WTC11 (cell line): ENCODE measurements around the gene BLM. TPM values are rescaled to one million over a fixed set of nuclear protein-coding genes. Genes with fewer than 3 reads are reported as not detected.

Experiments
- ATAC-seq: fragments of 200-7000 bp; cut with Tn5 transposase; 2 replicates; pipeline ENCODE4 v1.10.0; 2021; ENCODE audit warnings: mild to moderate bottlenecking, moderate library complexity
- CTCF ChIA-PET: fragments of 300-600 bp; sonication (Branson Sonifier 250); formaldehyde crosslinking; loops from one replicate; lab custom pipeline; 2021; ENCODE audit warnings: antibody characterized with exemption; lab: Charles Lee
- POLR2A ChIA-PET: fragments of 350-600 bp; sonication (Branson Sonifier 250); formaldehyde crosslinking; loops from one replicate; lab custom pipeline; 2021; ENCODE audit warnings: antibody characterized with exemption; lab: Charles Lee
- DNase-seq: peaks from one replicate; pipeline ENCODE4 v3.0.0; 2021; ENCODE audit warnings: low spot score
- H3K27ac Mint-ChIP-seq: 2 replicates; pipeline ENCODE4 v1.8.0; 2021; ENCODE audit warnings: mixed read lengths
- H3K27me3 Mint-ChIP-seq: 2 replicates; pipeline ENCODE4 v1.8.0; 2021; ENCODE audit warnings: low read depth, mild to moderate bottlenecking, moderate library complexity, mixed read lengths
- H3K36me3 Mint-ChIP-seq: 2 replicates; pipeline ENCODE4 v1.8.0; 2021; ENCODE audit warnings: mixed read lengths
- H3K4me1 Mint-ChIP-seq: 2 replicates; pipeline ENCODE4 v1.8.0; 2022; ENCODE audit warnings: mixed read lengths
- H3K4me3 Mint-ChIP-seq: 2 replicates; pipeline ENCODE4 v1.8.0; 2021; ENCODE audit warnings: mild to moderate bottlenecking, moderate library complexity, mixed read lengths
- H3K9me3 Mint-ChIP-seq: 2 replicates; pipeline ENCODE4 v1.8.0; 2021; ENCODE audit warnings: mixed read lengths
- ATF6 ChIP-seq: sonication (generic); formaldehyde crosslinking; IDR thresholded peaks from 2 replicates; pipeline ENCODE4 v1.8.1; 2023; ENCODE audit warnings: mild to moderate bottlenecking, missing genetic modification reagents
- CDX4 ChIP-seq: fragments of 250-450 bp; sonication (Bioruptor Pico); IDR thresholded peaks from 2 replicates; pipeline ENCODE4 v1.9.0; 2021; ENCODE audit warnings: moderate library complexity, mild to moderate bottlenecking, inconsistent platforms, borderline replicate concordance
- ETV6 ChIP-seq: sonication (generic); formaldehyde crosslinking; IDR thresholded peaks from 2 replicates; pipeline ENCODE4 v1.8.1; 2022; ENCODE audit warnings: mild to moderate bottlenecking, missing genetic modification reagents
- KAT7 ChIP-seq: sonication (generic); formaldehyde crosslinking; IDR thresholded peaks from 2 replicates; pipeline ENCODE4 v1.8.1; 2023; ENCODE audit warnings: missing genetic modification reagents, mild to moderate bottlenecking, borderline replicate concordance
- NR1H2 ChIP-seq: sonication (generic); formaldehyde crosslinking; IDR thresholded peaks from 2 replicates; pipeline ENCODE4 v1.9.0; 2021; ENCODE audit warnings: mild to moderate bottlenecking, moderate library complexity, missing genetic modification reagents
- RORB ChIP-seq: fragments of 250-450 bp; sonication (Bioruptor Pico); IDR thresholded peaks from 2 replicates; pipeline ENCODE4 v1.9.0; 2021; ENCODE audit warnings: mild to moderate bottlenecking
- USF1 ChIP-seq: sonication (generic); formaldehyde crosslinking; IDR thresholded peaks from 2 replicates; pipeline ENCODE4 v1.8.0; 2022; ENCODE audit warnings: mild to moderate bottlenecking, missing genetic modification reagents
- ZBTB43 ChIP-seq: sonication (generic); formaldehyde crosslinking; IDR thresholded peaks from 2 replicates; pipeline ENCODE4 v1.8.1; 2023; ENCODE audit warnings: mild to moderate bottlenecking, missing genetic modification reagents
- ZNF121 ChIP-seq: sonication (generic); formaldehyde crosslinking; IDR thresholded peaks from 2 replicates; pipeline ENCODE4 v1.8.0; 2023; ENCODE audit warnings: missing genetic modification reagents
- ZNF138 ChIP-seq: sonication (generic); formaldehyde crosslinking; conservative IDR thresholded peaks from 2 replicates; pipeline ENCODE4 v1.8.1; 2022; ENCODE audit warnings: mild to moderate bottlenecking, moderate library complexity, missing genetic modification reagents
- ZNF219 ChIP-seq: sonication (generic); formaldehyde crosslinking; IDR thresholded peaks from 2 replicates; pipeline ENCODE4 v1.8.0; 2023; ENCODE audit warnings: missing genetic modification reagents, mild to moderate bottlenecking, borderline replicate concordance
- ZNF423 ChIP-seq: fragments of 250-450 bp; sonication (Bioruptor Pico); IDR thresholded peaks from 2 replicates; pipeline ENCODE4 v2.1.2; 2022; ENCODE audit warnings: mild to moderate bottlenecking, moderate library complexity
- total RNA-seq: library from RNA; stranded (reverse); gene quantifications from 3 replicates; pipeline ENCODE4 v1.2.3, GENCODE V29; 2021
- TF ChIP-seq, protein P1 (sequence below): sonication (generic); formaldehyde crosslinking; IDR thresholded peaks from 2 replicates; pipeline ENCODE4 v1.8.0; 2022; ENCODE audit warnings: missing genetic modification reagents

The BLM gene
- total RNA-seq, 1 experiment from 2014 or later: 40.5 TPM

- ChIA-PET CTCF (interaction anchor here (0.6 to 1.6 kb wide), 6 partner anchors 10 to 94 kb away, joined by 3 to 4 read pairs (median 3); partner anchors contain the start of genes FURIN and HDDC3), POLR2A (interaction anchor here (3.1 kb wide), 1 partner anchor 32 kb away, joined by 22 read pairs; the partner anchor contains the start of gene FURIN)
- Mint-ChIP-seq H3K27me3 (no peaks in the 10 kb centered on the region), H3K9me3 (no peaks in the 10 kb centered on the region), H3K27ac (no peak overlapping the region), H3K4me1 (peaks cover 57% of the 10 kb centered on the region)
- DNase-seq: no peak
- TF ChIP-seq USF1 (no peak), ZNF138 (CRISPR knock-in tag) (no peak), ATF6 (CRISPR knock-in tag) (no peak), ZNF121 (CRISPR knock-in tag) (no peak), ZNF219 (CRISPR knock-in tag) (no peak)
- TF ChIP-seq, all 79 proteins: peak for 0
- no peak for ATAC-seq
- no peak overlapping the region for H3K4me3 Mint-ChIP-seq
- no peaks in the 10 kb centered on the region for H3K36me3 Mint-ChIP-seq
These were observed 121.0 kb downstream of the BLM start for GRCh38 chr15:90838139-90838538.

GRCh38 chr15:90838544-90838943, 121.4 kb downstream of the BLM start:
- CTCF ChIA-PET: interaction anchor here (0.6 to 3.3 kb wide), 8 partner anchors 11 to 191 kb away, joined by 3 to 26 read pairs (median 3); partner anchors contain the start of genes FURIN and HDDC3
- no peaks in the 10 kb centered on the region for H3K36me3 Mint-ChIP-seq
- TF ChIP-seq ZBTB43 (CRISPR knock-in tag) (no peak), NR1H2 (CRISPR knock-in tag) (no peak), KAT7 (CRISPR knock-in tag) (no peak), CDX4 (CRISPR knock-in tag) (no peak), RORB (no peak), ZNF423 (CRISPR knock-in tag) (no peak), ETV6 (CRISPR knock-in tag) (no peak)
- TF ChIP-seq, protein P1, sequence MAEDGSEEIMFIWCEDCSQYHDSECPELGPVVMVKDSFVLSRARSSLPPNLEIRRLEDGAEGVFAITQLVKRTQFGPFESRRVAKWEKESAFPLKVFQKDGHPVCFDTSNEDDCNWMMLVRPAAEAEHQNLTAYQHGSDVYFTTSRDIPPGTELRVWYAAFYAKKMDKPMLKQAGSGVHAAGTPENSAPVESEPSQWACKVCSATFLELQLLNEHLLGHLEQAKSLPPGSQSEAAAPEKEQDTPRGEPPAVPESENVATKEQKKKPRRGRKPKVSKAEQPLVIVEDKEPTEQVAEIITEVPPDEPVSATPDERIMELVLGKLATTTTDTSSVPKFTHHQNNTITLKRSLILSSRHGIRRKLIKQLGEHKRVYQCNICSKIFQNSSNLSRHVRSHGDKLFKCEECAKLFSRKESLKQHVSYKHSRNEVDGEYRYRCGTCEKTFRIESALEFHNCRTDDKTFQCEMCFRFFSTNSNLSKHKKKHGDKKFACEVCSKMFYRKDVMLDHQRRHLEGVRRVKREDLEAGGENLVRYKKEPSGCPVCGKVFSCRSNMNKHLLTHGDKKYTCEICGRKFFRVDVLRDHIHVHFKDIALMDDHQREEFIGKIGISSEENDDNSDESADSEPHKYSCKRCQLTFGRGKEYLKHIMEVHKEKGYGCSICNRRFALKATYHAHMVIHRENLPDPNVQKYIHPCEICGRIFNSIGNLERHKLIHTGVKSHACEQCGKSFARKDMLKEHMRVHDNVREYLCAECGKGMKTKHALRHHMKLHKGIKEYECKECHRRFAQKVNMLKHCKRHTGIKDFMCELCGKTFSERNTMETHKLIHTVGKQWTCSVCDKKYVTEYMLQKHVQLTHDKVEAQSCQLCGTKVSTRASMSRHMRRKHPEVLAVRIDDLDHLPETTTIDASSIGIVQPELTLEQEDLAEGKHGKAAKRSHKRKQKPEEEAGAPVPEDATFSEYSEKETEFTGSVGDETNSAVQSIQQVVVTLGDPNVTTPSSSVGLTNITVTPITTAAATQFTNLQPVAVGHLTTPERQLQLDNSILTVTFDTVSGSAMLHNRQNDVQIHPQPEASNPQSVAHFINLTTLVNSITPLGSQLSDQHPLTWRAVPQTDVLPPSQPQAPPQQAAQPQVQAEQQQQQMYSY (CRISPR knock-in tag): no peak
- TF ChIP-seq, all 79 proteins: peak for 0
- Mint-ChIP-seq H3K9me3 (no peaks in the 10 kb centered on the region), H3K27me3 (no peaks in the 10 kb centered on the region), H3K4me1 (peaks cover 57% of the 10 kb centered on the region), H3K27ac (no peak overlapping the region), H3K4me3 (no peak overlapping the region)
- DNase-seq: no peak
- POLR2A ChIA-PET: interaction anchor here (0.9 to 3.1 kb wide), 2 partner anchors 31 to 51 kb away, joined by 4 to 22 read pairs; partner anchors contain the start of gene FURIN
- no peak for ATAC-seq
